GM21717 (cell line): ENCODE results near the gene SLBP.

ENCODE experiments used
- ATAC-seq: cut with Tn5 transposase; IDR thresholded peaks from one replicate; pipeline ENCODE4 v1.9.1; 2021; ENCODE audit warnings: mild to moderate bottlenecking, moderate library complexity; ENCODE audit not compliant: unreplicated experiment

SLBP gene

GRCh38 chr4:1728061-1728980 is 16.2 kb upstream of the SLBP start:
- ATAC-seq = no peak

- no peak for ATAC-seq
Measured at GRCh38 chr4:1727117-1728031, 15.3 kb upstream of the SLBP start.

- no peak for ATAC-seq
Measured at GRCh38 chr4:1726146-1726934, 14.2 kb upstream of the SLBP start.

DNA sequence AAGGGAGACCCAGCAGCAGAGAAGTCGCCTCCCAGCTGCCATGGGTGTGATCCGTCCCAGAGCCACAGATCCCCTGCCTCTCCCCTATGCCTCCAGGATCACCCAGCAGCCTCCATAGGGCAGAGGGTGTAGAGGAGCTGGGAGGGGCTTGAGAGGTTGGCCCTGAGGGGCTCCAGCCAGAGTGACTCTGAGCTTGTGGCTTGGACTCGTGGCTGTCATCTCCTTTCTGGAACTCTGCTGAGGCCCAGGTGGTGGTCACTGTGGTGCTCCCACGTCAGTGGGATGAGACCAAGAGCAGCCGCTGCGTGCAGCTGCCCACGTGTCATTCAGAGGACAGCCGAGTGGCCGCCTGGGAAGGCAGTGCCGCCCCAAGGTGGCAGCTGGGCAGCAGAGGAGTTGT is 13.4 kb upstream of the SLBP start:
- no peak for ATAC-seq

DNA sequence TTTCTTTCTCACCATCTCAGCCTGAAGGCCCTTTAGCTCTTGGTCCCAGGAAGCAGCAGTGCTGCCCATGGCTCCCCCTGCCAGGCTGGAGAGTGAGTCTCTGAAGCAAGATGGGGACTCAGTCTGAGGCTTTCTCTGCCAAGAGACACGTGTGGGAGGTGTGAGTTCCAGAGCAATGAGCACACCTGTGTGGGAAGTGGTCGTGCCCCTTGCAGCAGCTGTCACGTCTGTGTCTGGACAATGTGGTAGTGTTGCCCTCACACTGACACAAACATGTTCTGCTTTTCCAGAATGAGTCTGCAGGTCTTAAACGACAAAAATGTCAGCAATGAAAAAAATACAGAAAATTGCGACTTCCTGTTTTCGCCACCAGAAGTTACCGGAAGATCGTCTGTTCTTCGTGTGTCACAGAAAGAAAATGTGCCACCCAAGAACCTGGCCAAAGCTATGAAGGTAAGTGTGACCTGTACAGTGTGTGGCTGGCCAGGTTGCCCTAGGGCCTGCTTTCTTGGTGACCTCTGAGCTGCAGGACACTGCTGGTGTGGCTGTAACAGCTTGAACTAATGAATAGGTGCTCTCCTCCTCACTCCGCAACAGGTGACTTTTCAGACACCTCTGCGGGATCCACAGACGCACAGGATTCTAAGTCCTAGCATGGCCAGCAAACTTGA is 11.1 kb upstream of the SLBP start:
- ATAC-seq = no peak

GRCh38 chr4:1722551-1723118 is 10.5 kb upstream of the SLBP start:
- ATAC-seq = no peak

DNA sequence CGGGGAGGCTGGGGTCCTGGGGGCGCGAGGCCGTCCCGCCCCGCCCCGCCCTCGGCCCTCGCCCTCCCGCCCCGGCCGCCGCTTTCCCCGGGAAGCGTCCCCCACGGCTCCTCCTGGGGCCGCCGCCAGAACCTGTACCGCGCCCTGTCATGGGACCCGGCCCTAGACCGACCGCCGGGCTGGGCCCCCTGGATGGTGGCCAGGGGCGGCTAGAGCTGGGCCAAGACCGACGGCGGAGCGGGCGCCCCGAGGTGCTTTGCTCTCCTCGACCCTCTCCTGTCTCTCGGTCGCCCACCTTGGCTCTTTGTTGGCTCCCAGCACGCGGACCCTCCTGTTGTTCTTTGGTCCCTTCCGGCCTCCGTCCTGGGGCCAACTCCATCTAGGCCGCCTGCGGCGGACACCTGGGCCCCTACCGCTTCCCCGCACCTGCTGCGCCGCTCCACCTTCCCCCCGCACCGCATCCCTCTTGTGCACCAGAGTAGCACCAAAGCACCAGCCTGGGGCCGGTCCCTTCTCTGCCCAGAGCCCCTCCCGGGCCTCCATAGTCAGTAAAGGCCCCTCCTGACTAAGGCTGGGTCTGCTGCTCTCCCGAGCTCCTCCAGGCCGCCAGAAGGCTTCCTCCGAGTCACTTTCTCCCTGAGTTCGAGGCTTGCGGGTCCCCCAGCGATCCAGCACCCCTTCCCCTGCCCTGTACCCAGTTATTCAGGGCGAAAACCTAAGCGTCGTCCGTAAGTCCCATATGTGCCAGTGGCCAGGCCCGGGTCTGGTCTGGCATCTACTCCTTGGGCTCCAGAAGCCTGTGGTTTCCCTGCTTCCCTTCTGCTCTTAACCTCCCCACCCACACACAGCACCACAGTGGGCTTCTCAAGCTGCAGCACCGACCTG is 9.8 kb upstream of the SLBP start:
- peak; percentile 3 for ATAC-seq

- ATAC-seq = peak; percentile 74
Measured at GRCh38 chr4:1721003-1721665, 9.0 kb upstream of the SLBP start, which contains the start of the genes TACC3 and TMEM129. Gene TACC3 (plus strand): TSS chr4:1721521. CDS start chr4:1723422, 1,901 bp downstream. Gene TMEM129 (minus strand): TSS chr4:1721323. CDS start chr4:1720837, 486 bp downstream.

DNA sequence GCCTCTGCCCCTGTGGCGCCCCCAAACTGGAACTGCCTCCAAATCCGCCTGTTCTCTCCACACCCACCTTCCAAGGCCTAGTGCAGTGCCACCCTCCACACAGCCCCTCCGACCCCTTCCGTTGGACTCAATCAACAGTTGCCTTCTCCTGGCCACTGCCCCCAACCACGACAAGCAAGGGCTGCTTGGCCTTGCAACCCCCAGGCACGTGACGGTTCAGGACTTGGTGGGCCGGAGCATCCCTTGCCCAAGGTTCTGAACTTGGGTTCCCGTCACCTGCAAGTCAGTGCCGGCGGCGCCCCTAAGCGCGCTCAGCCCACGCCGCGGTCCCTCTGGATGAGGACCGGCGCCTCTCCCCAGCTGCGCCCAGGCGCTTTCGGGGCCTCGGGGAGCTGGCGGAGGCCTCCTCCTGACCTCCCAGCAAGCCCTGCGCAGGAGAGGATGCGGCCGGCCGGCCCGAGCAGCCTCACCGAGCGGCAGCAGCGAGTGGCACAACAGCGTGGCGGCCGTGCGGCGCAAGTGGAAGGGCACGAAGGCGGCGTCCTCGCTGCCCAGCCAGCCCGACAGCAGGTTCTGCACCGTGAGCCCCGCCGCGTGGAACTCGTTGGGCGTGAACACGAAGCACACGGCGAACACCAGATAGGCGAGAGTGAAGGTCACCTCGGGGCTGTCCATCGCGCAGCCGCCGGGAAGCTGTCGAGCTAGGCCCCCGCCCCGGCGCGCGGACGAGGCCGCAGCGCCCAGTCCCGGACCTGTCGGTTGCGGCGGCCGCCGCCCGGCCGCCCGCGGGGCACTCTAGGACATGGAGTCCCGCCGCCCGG is 8.3 kb upstream of the SLBP start:
- ATAC-seq = peak; percentile 11

GRCh38 chr4:1718095-1718850 is 6.2 kb upstream of the SLBP start:
- ATAC-seq = no peak

DNA sequence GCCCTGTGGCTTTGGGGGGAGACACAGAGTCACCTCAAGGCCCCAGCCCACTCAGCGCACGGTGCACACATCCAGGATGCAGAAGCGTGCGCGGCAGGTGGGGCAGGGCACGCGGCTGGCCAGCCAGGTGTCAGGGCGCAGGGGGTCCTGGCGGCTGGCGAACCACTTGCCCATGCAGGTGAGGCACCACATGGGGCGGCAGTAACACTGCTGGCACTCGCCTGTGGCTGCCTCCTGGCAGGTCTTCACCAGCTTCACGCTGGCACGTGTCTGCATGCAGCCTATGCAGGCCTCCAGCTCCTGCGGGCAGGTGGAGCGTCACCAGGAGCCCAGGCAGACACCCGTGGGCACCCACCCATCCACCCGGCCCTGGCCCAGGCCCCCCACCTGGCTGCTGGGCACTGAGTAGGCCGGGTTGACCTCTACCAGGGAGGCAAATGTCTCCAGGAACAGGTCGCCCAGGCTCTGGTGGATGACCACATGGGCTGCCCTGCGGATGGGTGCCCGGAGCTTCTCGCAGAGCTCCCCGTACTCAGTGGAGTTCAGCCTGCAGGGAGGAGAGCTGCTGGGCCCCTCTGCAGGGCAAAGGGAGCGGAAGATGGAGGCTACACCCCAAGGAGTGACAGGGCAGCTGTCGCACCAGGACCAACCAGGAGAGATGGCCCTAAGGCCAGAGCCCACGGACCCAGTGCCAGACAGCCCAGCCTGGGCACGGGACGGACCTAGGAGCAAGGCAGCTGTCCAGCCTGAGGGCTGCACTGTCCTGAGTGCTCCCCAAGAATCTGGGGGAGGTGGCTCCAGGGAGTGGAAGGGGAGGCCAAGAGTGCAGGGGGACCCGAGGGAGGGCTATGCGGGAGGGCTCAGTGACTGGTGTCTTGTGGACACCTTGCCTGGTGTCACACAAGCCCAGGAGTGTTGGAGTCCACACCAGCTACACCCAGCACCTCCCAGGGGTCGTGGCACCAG is 5.3 kb upstream of the SLBP start:
- no peak for ATAC-seq

GRCh38 chr4:1716065-1716945 is 4.2 kb upstream of the SLBP start:
- ATAC-seq = no peak

DNA sequence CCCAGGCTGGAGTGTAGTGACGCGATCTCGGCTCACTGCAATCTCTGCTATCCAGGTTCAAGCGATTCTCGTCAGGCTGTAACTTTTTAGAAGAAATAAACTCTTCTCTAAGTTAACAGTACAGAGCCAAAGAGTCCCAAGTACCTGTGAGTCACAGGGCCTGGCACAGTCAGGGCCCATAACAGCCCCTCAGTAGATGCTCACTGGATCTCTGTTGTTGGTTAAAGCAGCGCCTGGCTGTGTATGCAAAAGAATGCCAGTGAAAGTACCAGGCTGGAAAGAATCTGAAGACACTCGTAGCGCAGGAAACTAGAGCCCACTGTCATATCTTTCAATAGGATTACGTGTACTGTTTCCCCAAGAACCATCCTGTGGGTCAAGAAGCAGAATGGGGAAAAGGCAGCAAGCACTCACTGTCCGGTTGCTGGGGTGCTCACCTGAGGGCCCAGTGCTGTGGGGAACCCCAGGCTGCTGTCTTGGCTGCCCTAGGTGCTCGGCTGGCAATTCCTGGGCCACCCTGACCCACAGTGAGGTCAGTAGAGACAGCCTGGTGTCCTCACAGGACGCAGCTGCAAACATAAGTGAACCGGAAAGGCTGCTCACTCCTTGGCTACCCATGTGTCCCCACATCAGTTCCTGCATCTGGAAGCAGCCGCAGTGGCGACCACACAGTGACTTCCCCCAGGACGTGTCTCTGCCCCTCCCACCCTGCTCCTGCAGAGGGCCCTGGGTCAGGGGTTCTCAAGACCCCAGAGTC is 3.1 kb upstream of the SLBP start:
- no peak for ATAC-seq
